Stimulated activated CD8-positive, alpha-beta memory T cell treated with anti-CD3 and anti-CD28 coated beads, Interleukin-4, amount 100 ng/mL, for 24 hours (primary cell): ENCODE data around the gene STAT6.

Source experiments
- DNase-seq: peaks from one replicate; pipeline ENCODE4 v3.0.0-alpha.2; 2020; ENCODE audit warnings: low read depth

STAT6 gene

DNA sequence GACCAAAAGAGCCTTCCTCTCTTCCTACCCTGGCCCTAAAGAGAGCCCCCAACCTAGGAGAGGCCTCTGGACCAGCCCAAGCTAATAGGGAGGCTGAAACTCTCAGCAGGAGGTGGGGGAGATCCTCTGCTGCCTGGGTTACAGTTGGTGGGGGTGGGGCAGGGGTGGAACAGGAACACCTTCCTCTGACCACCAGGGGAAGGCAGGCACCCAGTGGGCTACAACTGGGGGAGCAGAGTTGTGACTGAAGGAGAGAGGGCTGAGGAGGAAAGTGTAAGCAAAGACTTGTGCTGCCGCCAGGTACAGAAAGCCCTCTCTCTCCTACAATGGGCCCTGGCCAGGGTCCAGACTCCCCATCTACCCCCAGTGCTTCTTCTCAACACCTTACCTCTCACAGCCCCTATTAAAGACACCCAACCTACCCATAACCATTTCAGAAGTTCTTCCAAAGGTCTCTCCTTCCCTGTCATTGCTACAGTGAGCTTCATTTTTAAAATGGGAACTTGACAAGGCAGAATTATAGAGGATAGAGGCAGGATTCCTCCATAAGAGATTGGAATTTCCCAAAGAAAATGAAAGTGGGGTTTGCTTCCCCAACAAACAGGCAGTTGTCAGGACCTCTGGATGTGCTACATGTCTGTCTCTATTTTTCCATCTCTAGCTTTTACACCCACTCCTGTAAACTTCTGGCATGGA, 62.6 kb downstream of the STAT6 start:
- no peak for DNase-seq

GRCh38 chr12:57047981-57048380, 63.2 kb downstream of the STAT6 start:
- no peak for DNase-seq

GRCh38 chr12:57046947-57047890, 63.9 kb downstream of the STAT6 start:
- no peak for DNase-seq

DNA sequence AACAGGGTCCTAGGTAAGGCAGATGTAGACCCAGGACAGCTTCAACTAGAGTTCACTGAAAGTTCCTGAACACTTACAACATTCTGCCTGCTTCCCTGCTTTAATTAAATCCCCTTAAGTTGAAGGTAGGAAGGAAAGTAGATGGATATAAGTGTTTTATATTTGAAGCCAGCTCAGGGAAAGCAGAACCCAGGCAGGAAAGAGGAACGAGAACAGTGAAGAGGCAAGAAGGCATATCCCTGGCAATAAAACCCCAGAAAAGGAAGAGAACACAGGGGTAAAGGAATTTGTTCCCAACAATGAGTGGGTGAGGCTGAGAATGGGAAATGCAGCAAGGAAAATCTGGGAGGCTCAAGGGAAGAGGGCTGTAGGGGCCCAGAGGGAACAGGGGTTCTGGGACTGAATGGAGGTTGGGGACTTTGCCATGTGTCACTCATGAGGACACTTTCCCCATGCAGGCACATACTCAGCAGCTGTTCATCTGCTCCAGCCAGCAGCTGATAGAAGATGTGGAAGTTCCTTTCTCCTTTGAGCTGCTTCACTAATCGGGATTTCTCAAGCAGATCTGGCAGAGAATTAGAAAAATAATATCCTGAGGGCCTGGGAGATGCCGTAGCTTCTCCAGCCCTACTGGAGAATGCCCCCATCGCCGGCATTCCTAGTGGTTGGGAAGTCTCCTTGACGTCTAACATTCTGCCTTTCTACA, 64.9 kb downstream of the STAT6 start:
- no peak for DNase-seq
